Hepatocyte (in vitro differentiated cells): ENCODE measurements around the gene RGS19.

Experiments used
- CTCF ChIP-seq: fragments of 200-600 bp; sonication (generic); IDR thresholded peaks from 2 replicates; pipeline ENCODE4 v1.5.1; 2016; ENCODE audit warnings: antibody characterized with exemption, mild to moderate bottlenecking; ENCODE audit not compliant: poor library complexity
- EZH2phosphoT487 ChIP-seq: fragments of 200-600 bp; sonication (generic); IDR thresholded peaks from one replicate; pipeline ENCODE4 v1.6.1; 2018; ENCODE audit warnings: antibody characterized with exemption, mild to moderate bottlenecking, low read depth, moderate library complexity; ENCODE audit not compliant: unreplicated experiment, severe bottlenecking

- no peak for TF ChIP-seq CTCF
- TF ChIP-seq EZH2phosphoT487, result no peak
These were observed 28.9 kb downstream of the RGS19 start for GRCh38 chr20:64050261-64051032.
